ENCODE data around the gene CD81. TPM values are rescaled to one million over a fixed set of nuclear protein-coding genes. Genes with fewer than 3 reads are reported as not detected.

The CD81 gene
- total RNA-seq, 1 experiment from 2014 or later: 194 TPM

- POLR2A ChIA-PET (ENCODE audit: low non-redundant PET): no interaction called here
- H3K9me3 ChIP-seq (ENCODE audit: low read depth, low read length, poor library complexity, severe bottlenecking): no peaks in the 10 kb centered on the region
- H3K27me3 ChIP-seq (replicated peaks; ENCODE audit: insufficient read depth, low read depth, low read length, poor library complexity): no peaks in the 10 kb centered on the region
- BruUV-seq (replicated peaks): no TSS peak
- H3K4me1 ChIP-seq (ENCODE audit: insufficient read depth, low read length, poor library complexity, severe bottlenecking): no peaks in the 10 kb centered on the region
- H3K36me3 ChIP-seq (ENCODE audit: insufficient read depth, low read length, poor library complexity, severe bottlenecking): no peaks in the 10 kb centered on the region
- no peak for TF ChIP-seq EZH2 (IDR thresholded peaks at IDR 0.05; ENCODE audit: borderline replicate concordance, low read depth, low read length, poor library complexity, severe bottlenecking)
- TF ChIP-seq, protein P1, sequence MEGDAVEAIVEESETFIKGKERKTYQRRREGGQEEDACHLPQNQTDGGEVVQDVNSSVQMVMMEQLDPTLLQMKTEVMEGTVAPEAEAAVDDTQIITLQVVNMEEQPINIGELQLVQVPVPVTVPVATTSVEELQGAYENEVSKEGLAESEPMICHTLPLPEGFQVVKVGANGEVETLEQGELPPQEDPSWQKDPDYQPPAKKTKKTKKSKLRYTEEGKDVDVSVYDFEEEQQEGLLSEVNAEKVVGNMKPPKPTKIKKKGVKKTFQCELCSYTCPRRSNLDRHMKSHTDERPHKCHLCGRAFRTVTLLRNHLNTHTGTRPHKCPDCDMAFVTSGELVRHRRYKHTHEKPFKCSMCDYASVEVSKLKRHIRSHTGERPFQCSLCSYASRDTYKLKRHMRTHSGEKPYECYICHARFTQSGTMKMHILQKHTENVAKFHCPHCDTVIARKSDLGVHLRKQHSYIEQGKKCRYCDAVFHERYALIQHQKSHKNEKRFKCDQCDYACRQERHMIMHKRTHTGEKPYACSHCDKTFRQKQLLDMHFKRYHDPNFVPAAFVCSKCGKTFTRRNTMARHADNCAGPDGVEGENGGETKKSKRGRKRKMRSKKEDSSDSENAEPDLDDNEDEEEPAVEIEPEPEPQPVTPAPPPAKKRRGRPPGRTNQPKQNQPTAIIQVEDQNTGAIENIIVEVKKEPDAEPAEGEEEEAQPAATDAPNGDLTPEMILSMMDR (conservative IDR thresholded peaks at IDR 0.05; ENCODE audit: low read depth, low read length): no peak
- no peak overlapping the region for H3K27ac ChIP-seq (ENCODE audit: low read depth, low read length, poor library complexity, severe bottlenecking)
- DNase-seq (ENCODE audit: low spot score): no peak
- intact Hi-C loops (cut with micrococcal nuclease; ENCODE audit: unreplicated experiment): no loop called here
- CTCF ChIA-PET: no interaction called here
- H3K4me3 ChIP-seq (ENCODE audit: low read depth, low read length, poor library complexity, severe bottlenecking): no peak overlapping the region
Observed at GRCh38 chr11:2351701-2352100, 25.4 kb upstream of the CD81 start.

DNA sequence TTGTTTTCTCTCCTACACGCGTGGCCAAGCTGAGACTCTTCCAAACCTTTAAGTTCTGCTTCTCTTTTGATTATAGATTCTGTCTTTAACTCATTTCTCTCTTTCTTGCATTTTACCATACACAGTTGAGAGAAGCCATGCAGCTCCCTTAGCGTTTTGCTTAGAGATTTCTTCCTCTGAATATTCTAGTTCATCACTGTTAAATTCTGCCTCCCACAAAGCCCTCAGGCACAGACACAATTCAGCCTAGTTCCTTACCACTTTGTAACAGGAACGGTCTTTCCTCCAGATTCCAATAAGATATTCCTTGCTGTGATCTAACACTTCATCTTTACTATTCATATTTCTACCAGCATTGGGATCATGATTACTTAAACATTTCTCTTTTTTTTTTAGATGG lies 24.7 kb upstream of the CD81 start:
- DNase-seq (ENCODE audit: low spot score): no peak
- Histone ChIP-seq H3K36me3 (ENCODE audit: insufficient read depth, low read length, poor library complexity, severe bottlenecking) (no peaks in the 10 kb centered on the region), H3K27me3 (replicated peaks; ENCODE audit: insufficient read depth, low read depth, low read length, poor library complexity) (no peaks in the 10 kb centered on the region), H3K27ac (ENCODE audit: low read depth, low read length, poor library complexity, severe bottlenecking) (no peak overlapping the region), H3K4me3 (ENCODE audit: low read depth, low read length, poor library complexity, severe bottlenecking) (no peak overlapping the region), H3K4me1 (ENCODE audit: insufficient read depth, low read length, poor library complexity, severe bottlenecking) (no peaks in the 10 kb centered on the region), H3K9me3 (ENCODE audit: low read depth, low read length, poor library complexity, severe bottlenecking) (no peaks in the 10 kb centered on the region)
- TF ChIP-seq, protein P1 (conservative IDR thresholded peaks at IDR 0.05; ENCODE audit: low read depth, low read length): no peak
- no peak for TF ChIP-seq EZH2 (IDR thresholded peaks at IDR 0.05; ENCODE audit: borderline replicate concordance, low read depth, low read length, poor library complexity, severe bottlenecking)
- POLR2A ChIA-PET (ENCODE audit: low non-redundant PET): no interaction called here
- intact Hi-C loops (cut with micrococcal nuclease; ENCODE audit: unreplicated experiment): no loop called here
- CTCF ChIA-PET: no interaction called here
- BruUV-seq (replicated peaks): no TSS peak

- H3K9me3 ChIP-seq (ENCODE audit: low read depth, low read length, poor library complexity, severe bottlenecking): no peaks in the 10 kb centered on the region
- no peaks in the 10 kb centered on the region for H3K27me3 ChIP-seq (replicated peaks; ENCODE audit: insufficient read depth, low read depth, low read length, poor library complexity)
- H3K4me1 ChIP-seq (ENCODE audit: insufficient read depth, low read length, poor library complexity, severe bottlenecking): no peaks in the 10 kb centered on the region
- ChIA-PET CTCF (no interaction called here), POLR2A (ENCODE audit: low non-redundant PET) (no interaction called here)
- intact Hi-C loops (cut with micrococcal nuclease; ENCODE audit: unreplicated experiment): no loop called here
- no peaks in the 10 kb centered on the region for H3K36me3 ChIP-seq (ENCODE audit: insufficient read depth, low read length, poor library complexity, severe bottlenecking)
- no TSS peak for BruUV-seq (replicated peaks)
- no peak for DNase-seq (ENCODE audit: low spot score)
- TF ChIP-seq EZH2 (IDR thresholded peaks at IDR 0.05; ENCODE audit: borderline replicate concordance, low read depth, low read length, poor library complexity, severe bottlenecking): no peak
- TF ChIP-seq, protein P1 (conservative IDR thresholded peaks at IDR 0.05; ENCODE audit: low read depth, low read length): no peak
- H3K27ac ChIP-seq (ENCODE audit: low read depth, low read length, poor library complexity, severe bottlenecking): no peak overlapping the region
- no peak overlapping the region for H3K4me3 ChIP-seq (ENCODE audit: low read depth, low read length, poor library complexity, severe bottlenecking)
Observed at GRCh38 chr11:2355000-2355644, 22.0 kb upstream of the CD81 start.

Measured in A673 (cell line).